Activated T-helper 1 cell treated with anti-CD3 and anti-CD28 coated beads, Interleukin-2, amount 50 U/mL, for 16 hours (primary cell): ENCODE data around the gene AMIGO3.

ENCODE experiments used
- DNase-seq, 2 donors: peaks; one replicate each; pipeline ENCODE4 v3.0.0-alpha.2; 2020; ENCODE audit warnings: low read depth in 1 of 2, low spot score in 1 of 2

AMIGO3 gene

GRCh38 chr3:49670940-49671290, 48.6 kb downstream of the AMIGO3 start:
- DNase-seq, result no peak

- no peak for DNase-seq
Measured at GRCh38 chr3:49669352-49669751, 50.1 kb downstream of the AMIGO3 start.

- DNase-seq, result no peak
Measured at GRCh38 chr3:49668861-49669260, 50.6 kb downstream of the AMIGO3 start.

- no peak for DNase-seq
Measured at GRCh38 chr3:49668414-49668797, 51.1 kb downstream of the AMIGO3 start.

- DNase-seq, result no peak
Measured at GRCh38 chr3:49667701-49668413, 51.6 kb downstream of the AMIGO3 start.
